Keratinocyte (primary cell): ENCODE data around the gene NUP210.

Experiments
- CTCF ChIP-seq, 3 experiments: IDR thresholded peaks in 1 of 3; conservative IDR thresholded peaks in 1 of 3; optimal IDR thresholded peaks in 1 of 3; 2 replicates in 2 of 3; 3 replicates in 1 of 3; pipeline versions ENCODE3 to v1.5.1; 2011; ENCODE audit warnings: low read length in 3 of 3, mild to moderate bottlenecking in 3 of 3, moderate library complexity in 2 of 3, control low read depth in 1 of 3, inconsistent platforms in 1 of 3; ENCODE audit not compliant: insufficient read depth in 2 of 3; ENCODE audit errors: extremely low read depth in 1 of 3
- EZH2 ChIP-seq: IDR thresholded peaks from one replicate; pipeline ENCODE4 v1.6.1; 2012; ENCODE audit warnings: inconsistent platforms, mild to moderate bottlenecking, low read length, moderate library complexity

DNA sequence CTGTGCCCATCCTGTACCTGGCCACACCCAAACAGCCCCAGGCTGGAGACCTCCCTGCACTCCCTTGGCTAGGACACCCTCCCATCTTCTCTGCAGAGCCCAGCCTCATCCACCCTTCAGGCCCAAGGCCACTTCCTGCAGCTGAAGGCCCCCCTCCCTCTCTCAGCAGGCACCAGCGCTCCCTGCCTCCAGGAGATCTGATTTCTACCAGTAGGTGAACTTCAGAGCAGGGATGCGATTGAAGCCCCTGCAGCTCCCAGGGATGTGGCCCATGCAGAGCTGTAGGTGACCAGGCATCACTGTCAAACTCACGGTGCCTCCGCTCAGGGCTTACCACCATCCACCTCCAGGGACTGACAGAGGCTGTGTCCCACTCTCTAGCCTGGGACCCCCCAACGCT is 96.3 kb downstream of the NUP210 start:
- no peak for TF ChIP-seq CTCF (optimal IDR thresholded peaks at IDR 0.05 in 1 of 3, IDR thresholded peaks at IDR 0.05 in 1 of 3, conservative IDR thresholded peaks at IDR 0.05 in 1 of 3; ENCODE audit: extremely low read depth in 1 of 3, insufficient read depth in 2 of 3, low read length in 3 of 3)
- TF ChIP-seq EZH2 = no peak
